Fibroblast of gingiva (primary cell): Measurements from ENCODE around the gene MAFB.

ENCODE experiments used
- DNase-seq: peaks from one replicate; pipeline ENCODE4 v3.0.0-alpha.2; 2011; ENCODE audit warnings: low read depth

MAFB gene

DNA sequence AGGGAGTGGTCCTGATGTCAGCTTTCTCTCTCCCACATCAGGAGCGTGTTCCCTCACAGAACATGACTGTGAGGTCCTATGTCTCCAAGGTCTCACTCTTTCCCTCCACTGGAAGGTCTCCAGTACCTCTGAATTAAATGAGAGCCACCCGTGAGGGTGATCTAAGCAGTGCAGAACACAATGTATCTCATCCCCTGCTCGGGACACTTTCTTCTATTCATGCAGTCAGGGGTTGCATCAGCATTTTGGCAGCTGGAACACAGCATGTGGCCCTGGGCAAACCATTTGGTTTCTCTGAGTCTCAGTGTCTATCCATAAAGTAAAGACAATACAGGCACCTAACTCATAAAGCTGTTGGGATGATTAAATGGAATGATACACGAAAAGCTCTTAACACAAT is 34.2 kb downstream of the MAFB start:
- peak; percentile 69 for DNase-seq

GRCh38 chr20:40652441-40652987 is 36.5 kb downstream of the MAFB start:
- DNase-seq, result no peak

DNA sequence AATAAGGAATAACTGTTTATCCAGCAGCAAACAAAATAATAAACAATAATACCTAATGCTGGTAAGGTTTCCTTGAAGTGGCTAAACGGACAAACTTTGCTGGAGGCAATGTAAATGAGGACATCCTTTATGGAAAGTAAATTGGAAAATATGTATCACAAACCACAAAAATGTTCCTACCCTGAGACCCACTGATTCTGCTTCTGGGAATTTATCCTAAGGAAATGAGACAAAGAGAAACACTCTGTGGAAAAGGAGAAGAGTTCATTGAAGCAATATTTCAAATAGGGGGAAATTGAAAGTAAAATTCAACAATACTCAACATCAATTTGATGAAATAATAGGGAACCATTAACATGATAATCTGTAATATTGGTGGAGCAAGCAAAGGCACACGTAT is 37.9 kb downstream of the MAFB start:
- DNase-seq, result peak; percentile 65

- peak; percentile 11 for DNase-seq
Observed at GRCh38 chr20:40650707-40651106, 38.3 kb downstream of the MAFB start.

GRCh38 chr20:40648210-40649072 is 40.6 kb downstream of the MAFB start:
- no peak for DNase-seq

DNA sequence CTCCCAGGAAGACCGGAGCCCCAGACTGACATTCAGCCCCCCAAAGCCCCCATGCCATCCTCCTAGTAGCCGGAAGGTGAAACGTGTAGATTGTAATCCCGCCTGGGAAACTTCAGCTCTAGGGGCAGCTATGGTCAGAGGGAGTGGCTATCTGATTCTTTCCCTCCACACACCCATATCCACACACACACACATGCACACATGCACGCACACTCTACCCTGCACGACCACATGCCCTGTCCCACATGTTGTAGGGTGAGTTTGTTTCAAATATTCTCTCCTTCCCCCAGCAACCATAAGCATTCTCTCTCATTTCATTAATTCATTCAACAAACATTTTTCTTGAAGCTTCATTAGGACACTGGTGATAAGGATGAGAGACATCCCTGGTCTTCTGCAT is 42.2 kb downstream of the MAFB start:
- no peak for DNase-seq

GRCh38 chr20:40646361-40646760 is 42.7 kb downstream of the MAFB start:
- DNase-seq, result no peak

DNA sequence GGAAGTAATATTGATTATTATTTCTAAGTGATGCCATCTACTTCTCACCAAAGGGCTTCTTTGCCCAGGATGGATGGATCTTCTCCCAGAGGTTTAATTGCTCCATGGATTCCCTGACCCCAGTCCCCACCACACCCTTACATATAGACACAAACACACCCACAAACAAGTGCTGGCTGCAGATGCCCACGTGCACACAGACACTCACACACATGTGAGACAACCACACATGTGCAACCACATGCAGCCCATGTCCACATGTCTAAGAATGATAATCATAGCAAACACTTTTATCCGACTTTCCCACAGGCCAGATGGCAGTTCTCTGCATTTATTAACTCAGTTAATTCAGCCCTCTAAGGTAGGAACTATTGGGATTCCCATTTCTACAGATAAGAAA is 44.2 kb downstream of the MAFB start:
- no peak for DNase-seq

DNA sequence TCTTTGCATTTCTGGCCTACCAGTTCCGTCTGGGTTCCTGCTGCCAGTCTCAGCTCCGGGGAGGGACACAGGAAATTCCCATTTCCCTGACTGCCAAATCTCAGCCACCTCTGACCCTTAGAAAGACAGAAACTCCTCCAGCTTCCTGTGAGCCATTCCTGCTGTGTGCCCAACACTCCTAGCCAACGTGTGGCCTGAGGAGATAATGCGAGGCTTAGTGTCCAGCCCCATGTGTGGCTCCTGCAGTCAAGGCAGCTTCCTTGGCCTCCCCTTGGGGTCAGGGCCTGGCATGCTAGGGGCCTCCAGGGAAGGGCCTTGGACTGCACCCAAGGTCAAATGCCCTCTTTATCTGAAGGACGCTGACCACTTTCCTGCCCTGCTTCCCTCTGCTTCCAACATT is 45.1 kb downstream of the MAFB start:
- no peak for DNase-seq

GRCh38 chr20:40641809-40642208 is 47.2 kb downstream of the MAFB start:
- no peak for DNase-seq

DNA sequence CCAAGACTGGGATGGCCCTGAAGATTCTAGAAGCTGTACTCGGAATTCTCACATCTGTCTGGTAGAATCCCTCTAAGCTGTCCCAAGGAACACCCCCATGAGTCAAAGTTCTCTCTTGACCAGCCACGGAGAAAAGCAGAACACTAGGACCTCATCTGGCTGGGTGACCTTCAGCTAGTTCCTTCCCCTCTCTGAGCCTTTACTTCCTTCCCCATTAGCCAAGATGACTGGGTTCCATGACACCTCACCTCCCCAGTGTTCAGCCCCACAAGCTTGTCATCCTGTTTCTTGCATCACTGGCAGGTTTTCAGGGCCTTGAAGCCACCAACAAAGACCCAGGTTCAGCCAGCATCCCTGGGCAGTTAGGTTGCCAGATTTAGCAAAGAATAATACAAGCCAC is 47.8 kb downstream of the MAFB start:
- no peak for DNase-seq

- no peak for DNase-seq
Observed at GRCh38 chr20:40640667-40641066, 48.4 kb downstream of the MAFB start.

DNA sequence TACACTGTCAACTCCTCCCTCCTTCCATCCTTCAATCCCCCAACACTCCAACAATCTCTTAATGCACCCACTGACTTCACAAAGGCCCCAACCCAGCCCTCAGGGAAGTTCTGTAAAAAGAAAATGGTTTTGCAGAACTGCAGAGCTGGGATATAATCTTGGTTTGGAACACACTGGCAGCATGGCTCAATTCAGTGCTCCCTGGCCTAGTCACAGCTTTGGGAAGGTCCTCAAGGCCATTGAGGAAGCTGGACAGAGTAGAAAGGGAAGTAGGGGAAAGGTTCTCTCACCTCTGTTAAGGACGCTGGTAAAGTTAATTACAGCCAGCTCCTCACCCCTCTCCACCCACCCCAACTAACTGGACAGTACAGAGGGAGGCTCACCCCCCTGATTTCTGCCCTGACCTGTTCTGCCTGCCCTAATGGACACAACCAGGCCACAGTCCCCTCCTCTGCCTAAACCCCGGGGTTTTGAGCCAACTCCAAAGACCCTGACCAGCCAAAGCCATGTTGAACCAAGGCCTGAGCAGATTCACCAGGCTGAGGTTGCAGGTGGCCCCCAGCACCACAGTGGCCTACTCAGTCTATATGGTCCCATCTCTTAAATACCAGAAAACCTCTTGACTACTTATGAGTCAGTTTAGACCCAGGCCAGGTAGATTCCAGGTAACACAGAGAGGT is 49.2 kb downstream of the MAFB start:
- no peak for DNase-seq

- no peak for DNase-seq
Observed at GRCh38 chr20:40639132-40639531, 49.9 kb downstream of the MAFB start.

DNA sequence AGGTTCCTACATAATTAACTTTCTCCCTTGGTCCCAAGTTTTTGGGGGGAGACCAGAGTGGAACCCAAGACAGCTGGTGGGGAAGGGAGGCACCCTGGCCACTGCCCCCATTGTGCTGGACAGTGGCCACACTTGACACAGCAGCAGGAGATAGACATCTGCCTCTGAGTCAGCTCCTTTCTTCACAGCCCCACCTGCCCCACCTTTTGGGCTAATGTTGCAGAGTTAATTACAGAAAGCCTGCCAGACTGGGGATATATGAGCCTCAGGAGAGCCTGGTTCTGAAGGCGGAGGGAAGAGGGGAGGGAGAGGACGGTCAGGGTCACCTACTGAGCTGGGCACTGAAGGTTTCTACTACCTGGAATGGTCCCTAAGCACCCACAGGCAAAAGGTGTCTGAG is 50.6 kb downstream of the MAFB start:
- no peak for DNase-seq

DNA sequence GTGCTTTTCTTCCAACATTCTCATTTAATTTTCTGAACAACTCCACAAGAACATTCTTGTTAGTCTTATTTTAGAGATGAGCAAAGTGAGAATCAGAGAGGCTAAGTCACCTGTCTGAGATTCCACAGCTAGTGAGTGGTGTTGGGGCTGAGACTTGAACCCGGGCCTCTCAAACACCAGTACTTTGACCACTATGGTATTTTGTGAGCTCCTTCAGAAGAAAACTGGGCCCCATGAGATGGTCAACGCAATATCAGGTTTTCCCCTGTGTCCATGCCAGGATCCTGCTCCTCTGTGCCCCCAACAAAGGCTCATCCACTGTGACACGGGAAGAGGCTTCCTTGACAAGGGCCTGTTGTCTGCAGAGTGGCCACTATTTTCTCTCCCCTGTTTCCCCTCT is 51.9 kb downstream of the MAFB start:
- DNase-seq, result no peak

- no peak for DNase-seq
Observed at GRCh38 chr20:40636486-40636885, 52.5 kb downstream of the MAFB start.

GRCh38 chr20:40635971-40636370 is 53.1 kb downstream of the MAFB start:
- no peak for DNase-seq
